CD4-positive, alpha-beta T cell treated with Interleukin-12 subunit alpha and Interleukin-12 subunit beta, for 1 hour (primary cell): ENCODE results near the gene HTR1D.
"Not testable (repeated sequence)": the region's sequence is repeated elsewhere in the genome, so short reads cannot be mapped to it uniquely, and the experiment has no call there.

Experiments used
- DNase-seq: peaks from one replicate; pipeline ENCODE4 v3.0.0-alpha.2; 2020

The HTR1D gene, protein sequence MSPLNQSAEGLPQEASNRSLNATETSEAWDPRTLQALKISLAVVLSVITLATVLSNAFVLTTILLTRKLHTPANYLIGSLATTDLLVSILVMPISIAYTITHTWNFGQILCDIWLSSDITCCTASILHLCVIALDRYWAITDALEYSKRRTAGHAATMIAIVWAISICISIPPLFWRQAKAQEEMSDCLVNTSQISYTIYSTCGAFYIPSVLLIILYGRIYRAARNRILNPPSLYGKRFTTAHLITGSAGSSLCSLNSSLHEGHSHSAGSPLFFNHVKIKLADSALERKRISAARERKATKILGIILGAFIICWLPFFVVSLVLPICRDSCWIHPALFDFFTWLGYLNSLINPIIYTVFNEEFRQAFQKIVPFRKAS

DNA sequence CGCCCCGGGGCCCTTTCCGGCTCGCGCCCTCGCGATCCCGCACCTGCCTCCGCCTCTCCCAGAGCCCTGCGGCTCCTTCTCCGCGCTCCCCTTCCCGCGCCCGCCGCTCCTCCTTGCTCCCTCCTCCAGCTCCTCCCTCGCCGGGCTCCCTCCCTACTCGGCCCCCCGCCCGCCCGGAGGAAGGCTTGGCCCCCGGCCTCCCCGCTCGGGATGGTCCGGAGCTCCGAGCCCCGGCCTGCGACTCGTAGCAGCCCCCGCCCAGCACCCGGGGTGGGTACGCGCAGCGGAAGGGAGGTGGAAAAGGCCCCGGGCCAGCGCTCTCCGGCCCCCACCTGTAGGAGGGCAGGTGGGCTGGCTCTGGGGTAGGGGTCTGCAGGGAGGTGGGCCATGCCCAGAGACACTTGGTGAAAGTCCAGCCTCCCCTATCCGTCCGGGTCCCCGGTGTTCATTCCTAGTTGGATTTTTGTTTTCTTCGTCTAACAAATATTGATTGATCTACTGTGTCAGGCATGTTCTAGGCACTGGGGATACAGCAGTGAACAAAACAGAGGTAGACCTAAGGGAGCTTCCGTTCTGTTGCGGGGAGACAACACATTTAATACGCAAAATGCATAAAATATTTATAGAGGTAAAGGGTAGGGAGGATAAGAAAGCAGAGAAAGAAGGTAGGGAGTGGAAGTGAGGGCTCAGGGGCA is at the start of gene HTR1D:
Gene HTR1D (minus strand): TSS at position 82 of the 695 bp plus-strand sequence. CDS start 23,283 bp downstream, outside the sequence.
- DNase-seq = no peak

DNA sequence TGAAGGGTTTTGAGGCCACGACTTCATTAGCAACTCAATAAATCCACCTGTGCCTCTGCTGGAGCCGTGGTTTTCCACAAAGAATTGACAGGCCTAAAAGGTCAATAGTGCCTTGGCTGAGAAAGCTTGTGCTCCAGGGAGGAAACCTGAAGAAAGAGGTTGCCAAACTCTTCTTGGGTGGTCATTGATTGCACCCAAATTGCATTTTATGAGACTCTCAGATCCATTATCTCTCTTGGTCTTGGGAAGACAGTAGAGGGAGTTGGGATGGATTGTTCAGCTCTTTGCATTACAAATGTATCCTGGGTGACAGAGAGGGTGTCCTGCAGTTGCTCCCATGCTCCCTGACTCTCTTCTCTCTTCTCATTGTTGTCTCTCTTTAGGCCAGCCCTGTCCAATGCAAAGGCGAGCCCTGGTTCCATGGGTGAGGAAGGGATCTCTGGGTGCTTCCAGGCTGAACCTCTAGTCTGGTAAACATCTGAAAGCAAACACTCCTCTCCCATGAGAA is 46.1 kb upstream of the HTR1D start:
- no peak for DNase-seq

DNA sequence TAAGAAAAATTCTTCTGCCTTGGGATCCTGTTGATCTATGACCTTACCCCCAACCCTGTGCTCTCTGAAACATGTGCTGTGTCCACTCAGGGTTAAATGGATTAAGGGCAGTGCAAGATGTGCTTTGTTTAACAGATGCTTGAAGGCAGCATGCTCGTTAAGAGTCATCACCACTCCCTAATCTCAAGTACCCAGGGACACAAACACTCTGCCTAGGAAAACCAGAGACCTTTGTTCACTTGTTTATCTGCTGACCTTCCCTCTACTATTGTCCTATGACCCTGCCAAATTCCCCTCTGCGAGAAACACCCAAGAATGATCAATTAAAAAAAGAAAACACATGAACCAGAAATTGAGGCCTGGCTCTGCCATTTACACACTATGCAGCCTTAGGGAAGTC is 40.8 kb upstream of the HTR1D start:
- not testable (repeated sequence) for DNase-seq

DNA sequence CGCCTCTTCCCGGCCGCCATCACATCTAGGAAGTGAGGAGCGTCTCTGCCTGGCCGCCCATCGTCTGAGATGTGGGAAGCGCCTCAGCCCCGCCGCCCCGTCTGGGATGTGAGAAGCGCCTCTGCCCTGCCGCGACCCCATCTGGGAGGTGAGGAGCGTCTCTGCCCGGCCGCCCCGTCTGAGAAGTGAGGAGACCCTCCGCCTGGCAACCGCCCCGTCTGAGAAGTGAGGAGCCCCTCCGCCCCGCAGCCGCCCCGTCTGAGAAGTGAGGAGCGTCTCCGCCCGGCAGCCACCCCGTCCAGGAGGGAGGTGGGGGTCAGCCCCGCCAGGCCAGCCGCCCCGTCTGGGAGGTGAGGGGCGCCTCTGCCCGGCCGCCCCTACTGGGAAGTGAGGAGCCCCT is 40.1 kb upstream of the HTR1D start:
- DNase-seq = not testable (repeated sequence)

DNA sequence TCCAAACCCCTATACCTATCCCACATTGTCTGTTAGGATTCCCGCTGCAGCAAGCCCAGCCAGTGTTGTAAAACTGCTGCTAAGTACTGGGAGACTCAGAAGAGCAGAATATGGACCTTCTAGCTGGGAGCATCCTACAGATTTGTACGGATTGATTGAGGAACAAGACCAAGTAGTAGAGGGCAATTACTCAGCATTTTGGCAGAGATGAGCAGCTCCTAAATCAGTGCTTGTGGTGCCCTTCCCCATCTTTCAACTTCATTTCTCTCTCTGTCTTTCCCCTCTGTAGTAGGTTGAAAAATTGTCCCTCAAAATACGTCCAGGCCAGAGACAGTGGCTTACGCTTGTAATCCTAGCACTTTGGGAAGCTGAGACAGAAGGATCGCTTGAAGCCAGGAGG is 37.3 kb upstream of the HTR1D start:
- no peak for DNase-seq

DNA sequence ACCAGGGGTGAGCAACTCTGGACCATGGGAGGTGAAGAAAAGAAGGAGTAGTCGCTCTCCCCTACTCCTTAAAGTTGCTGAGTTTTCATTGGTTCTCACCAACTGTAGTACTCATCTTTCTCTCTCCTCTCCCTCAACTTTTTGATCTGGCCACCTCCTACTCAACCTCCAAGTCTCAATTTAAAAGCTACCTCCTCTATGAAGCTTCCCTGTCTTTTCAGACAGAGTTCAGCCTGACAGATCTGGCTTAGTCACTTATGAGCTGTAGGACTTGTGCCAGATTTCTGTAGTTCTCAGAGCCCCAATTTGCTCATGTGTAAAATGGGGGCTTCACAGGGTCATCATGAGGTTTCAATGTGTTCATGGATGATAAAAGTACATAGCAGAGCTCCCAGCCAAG is 34.5 kb upstream of the HTR1D start:
- no peak for DNase-seq

DNA sequence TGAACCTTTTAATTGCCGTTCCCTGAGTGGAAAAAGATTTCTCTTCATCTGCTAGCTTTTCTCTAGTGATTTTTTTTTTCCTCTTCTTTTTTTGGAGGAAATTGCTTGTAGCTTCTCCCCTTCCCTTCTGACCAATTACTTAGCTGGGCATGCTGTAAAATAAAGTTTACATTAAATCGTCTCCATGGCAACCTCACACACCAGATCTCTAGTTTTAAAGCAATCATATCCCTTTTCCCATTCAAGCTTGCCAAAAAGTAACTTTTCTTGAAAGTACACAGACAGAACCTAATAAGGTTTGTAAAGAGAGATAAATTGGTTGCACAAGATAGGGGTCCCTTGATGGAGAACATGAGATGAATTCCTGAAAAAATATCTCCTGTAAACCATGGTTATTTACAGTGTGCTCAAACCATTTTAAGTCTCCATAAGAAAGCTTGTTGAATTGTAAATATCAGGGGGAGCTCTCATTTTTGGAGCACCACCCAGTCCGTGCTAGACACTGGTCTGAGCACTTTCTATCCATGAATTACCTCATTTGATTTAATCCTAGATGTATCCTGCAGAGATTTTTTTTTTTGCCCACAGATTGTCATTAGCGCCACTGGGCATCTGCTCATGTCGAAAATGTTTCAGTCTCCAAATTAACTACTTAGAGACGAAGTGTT is 32.6 kb upstream of the HTR1D start:
- DNase-seq = no peak

DNA sequence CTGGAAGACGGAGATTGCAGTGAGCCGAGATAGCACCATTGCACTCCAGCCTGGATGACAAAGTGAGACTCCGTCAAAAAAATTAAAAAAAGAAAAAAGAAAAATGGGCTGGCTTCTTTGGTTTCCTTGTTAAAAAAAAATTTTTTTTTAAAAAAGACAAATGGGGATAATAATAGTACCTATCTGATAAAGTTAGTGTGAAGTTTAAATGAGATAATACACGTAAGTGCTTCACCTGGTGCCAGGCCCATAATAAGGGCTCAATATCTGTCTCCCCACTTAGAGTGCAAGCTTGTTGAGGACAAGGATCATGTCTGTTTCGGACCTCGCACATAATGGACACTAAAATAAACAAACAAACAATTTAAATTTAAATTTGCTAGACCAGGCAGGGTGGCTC is 30.0 kb upstream of the HTR1D start:
- DNase-seq = no peak

DNA sequence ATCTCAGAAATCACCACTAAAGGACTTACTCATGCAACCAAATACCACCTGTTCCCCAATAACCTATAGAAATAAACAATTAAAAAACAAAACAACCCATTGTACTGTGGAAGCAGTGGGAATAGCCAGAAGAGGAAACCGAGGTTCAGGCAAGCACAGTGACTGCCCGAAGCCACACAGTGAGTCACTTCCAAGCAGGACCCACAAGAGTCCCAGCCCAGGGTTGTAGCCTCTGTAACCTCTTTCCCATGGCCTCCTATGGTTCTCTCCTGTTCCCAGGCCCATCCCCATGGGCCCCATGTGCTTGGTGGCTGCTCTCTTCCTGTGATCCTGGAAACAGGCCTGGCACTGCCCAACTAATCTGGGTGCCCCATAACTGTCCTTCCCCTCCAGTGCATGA is 29.0 kb upstream of the HTR1D start:
- no peak for DNase-seq

DNA sequence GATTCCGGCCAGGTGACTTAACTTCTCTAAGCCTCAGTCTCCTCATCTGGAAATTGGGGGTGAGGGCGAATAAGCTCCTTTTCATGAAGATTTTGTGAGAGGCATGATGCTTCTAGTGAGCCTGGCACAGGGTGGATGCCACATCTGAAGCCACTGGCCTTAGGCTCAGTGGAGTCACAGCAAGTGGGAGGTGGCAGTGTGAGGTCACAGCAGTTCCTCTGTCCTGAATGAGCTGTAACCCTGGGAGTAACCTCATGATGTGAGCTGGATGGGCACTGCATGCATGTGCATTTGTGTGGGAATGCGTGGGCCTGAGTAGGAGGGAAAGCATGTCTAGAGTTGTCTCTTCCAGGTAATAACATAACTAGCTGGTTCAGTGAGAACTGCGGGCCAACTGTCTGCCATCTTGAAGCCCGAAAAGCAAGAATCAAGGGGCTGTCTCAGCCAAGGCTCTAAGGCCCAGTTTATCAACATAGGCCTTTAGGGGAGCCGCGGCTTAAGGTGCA is 27.0 kb upstream of the HTR1D start:
- no peak for DNase-seq

DNA sequence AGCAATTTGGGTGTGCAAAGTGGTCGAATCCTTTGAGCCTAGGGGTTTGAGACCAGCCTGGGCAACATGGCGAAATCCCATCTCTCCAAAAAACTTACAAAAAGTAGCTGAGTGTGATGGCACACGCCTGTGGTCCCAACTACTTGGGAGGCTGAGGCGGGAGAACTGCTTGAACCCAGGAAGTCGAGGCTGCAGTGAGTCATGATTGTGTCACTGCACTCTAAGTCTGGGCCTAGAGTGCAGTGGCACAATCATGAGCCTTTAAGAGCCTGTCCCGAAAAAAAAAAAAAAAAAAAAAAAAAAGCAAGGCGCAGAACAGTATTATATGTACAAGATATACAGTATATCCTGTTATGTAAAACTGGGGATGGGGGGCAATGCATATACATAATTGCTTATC is 25.1 kb upstream of the HTR1D start:
- DNase-seq = no peak

DNA sequence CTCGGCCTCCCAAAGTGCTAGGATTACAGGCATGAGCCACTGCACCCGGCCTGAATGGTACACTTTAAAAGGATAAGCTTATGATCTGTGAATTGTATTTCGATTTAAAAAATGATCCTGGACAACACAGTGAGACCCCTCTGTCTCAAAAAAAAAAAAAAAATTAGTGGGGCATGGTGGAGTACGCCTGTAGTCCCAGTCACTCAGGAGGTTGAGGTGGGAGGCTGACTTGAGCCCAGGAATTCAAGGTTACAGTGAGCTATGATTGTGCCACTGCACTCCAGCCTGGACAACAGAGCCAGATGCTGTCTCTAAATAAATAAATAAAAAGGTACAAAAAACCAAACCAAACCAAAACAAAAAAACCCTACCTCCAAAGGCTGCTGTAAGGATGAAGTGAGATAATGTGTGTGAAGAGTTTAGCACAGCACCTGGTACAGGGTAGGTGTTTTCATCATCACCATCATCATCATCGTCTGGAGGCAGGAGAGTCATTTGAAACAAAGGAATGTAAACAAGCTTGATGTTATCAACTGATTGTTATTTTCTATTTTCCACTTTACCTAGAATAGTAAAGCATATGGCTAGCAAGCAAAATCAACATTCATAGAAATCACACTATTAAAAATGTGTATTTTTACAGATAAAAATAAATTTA is 22.5 kb upstream of the HTR1D start:
- DNase-seq = no peak

DNA sequence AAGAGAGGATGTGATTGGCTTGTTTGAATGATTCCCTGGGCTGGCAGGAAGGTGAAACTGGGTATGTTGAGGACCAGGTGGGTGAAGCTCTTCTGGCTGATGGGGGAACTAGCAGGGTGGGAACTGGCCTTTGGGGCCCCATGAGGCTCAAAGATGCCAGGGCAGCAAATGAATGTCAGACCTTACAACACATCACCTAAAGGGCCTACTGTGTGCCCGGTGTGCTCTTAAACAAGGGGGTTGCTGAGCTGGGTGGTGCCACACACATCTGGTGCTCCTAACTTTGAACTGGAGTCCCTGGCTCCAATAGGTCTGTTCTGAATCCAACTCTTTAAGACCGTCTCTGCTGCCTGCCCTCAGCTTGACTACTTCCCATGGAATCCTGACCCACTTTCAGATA is 21.3 kb upstream of the HTR1D start:
- DNase-seq = no peak

DNA sequence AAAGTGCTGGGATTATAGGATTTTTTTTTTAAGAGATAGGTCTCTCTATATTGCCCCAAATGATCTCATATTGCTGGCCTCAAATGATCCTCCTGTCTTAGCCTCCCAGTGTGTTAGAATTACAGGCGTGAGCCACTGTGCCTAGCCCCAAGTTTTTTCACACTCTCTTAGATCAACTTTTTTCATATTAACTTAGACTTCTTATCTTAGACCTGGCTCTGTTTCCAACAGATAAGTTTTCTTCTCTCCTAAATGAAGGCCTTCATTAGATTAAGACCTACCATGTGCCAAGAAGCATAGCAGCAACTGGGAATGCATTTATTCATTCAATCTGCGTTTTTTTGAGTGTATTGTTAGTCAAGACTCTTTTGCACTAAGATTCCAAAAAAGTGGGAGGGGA is 20.2 kb upstream of the HTR1D start:
- DNase-seq = no peak

DNA sequence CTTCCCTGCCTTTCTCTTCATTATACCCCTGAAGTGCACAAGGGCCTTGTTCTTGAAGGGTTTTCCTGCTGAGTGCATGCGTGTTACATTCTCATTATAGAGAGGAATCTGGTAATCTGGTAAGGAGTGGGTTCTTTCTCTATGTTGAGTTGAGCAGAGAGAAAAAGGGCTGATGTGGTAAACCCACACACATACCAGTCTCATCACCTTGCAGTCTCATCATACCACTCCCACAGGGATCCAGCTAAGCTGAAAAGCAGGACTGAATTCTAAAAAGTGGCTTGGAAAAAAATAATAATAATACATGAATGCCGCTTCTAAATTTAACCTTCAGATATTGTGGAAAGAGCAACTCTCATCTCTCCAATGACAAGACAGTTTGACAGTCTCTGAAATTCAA is 10.5 kb upstream of the HTR1D start:
- DNase-seq = no peak

DNA sequence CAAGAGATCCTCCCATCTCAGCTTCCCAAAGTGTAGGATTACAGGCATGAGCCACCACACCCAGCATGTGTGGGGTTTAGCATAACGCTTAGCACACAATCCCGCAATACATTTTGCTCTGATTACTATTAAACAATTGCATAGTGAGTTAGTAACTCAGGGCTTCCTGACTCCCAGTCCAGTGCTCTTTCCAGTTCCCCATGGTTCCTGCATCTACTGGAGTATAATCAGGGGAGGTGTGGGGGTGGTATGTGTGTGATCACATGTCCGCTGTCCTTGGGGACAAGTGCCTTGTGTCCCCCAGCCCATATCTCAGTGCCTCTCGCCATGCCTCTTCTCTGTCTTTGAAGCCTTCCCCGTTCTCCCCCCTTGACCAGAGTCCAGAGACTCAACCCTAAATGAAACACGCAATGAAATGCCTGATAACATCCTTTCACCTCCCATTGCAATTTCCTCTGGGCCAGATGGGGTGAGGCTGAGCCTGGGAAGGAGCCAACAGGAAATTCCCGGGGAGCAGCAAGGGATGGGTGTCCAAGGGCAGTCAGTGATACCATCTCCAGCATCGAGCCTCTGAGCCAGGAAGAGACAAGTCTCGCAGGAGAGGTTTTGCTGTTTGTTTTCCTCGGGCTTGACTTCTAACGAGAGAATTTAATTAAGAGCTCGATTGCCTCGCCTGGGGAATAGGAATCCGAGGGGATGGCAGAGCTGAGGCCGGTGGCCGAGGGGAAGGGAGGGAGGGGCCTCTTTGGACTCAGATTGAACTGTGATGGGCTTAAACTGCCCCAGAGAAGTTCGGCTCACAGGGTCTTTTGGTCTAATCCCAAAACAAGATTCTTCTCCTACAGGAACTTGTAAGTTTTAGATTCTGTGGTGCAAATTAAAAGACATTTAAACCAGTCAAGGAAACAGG is 7.7 kb upstream of the HTR1D start:
- no peak for DNase-seq

DNA sequence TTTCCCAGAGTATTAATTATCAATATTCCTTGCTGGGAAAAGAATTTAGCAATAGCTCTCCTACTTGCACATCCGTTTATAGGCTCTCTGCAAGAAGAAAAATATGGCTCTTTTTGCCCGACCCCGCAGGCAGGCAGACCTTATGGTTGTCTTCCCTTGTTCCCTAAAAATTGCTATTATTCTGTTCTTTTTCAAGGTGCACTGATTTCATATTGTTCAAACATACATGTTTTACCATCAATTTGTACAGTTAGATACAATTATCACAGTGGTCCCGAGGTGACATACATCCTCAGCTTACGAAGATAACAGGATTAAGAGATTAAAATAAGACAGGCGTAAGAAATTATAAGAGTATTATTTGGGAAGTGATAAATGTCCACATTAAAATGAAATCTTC is 6.7 kb upstream of the HTR1D start:
- not testable (repeated sequence) for DNase-seq

DNA sequence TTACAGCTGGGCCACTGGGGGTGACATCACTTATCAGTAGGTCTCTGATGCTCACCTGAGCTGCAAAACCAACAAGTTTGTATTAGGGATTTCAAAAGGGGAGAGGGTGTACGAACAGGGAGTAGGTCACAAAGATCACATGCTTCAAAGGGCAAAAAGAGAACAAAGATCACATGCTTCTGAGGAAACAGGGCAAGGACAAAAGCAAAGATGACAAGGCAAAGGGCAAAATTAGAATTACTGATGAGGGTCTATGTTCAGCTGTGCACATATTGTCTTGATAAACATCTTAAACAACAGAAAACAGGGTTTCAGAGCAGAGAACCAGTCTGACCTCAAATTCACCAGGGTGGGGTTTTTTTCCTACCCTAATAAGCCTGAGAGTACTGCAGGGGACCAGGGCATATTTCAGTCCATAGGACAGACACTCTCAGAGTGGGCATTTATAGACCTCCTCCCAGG is 6.2 kb upstream of the HTR1D start:
- DNase-seq = not testable (repeated sequence)

DNA sequence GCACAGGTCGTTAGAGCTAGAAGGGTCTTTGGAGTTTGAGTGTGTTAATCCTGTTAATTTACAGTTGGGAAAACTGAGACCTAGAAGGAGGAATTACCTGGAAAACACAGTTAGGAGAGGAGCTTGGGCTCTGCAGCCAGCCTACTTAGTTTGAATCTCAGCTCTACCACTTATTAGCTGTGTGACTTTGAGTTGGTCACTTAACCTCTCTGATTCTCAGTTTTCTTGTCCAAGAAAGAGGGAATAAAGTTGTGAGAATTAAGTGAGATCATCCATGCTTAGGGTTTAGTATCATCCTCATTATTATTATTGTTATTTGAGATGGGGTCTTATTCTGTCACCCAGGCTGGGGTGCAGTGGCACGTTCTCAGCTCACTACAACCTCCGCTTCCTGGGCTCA is 5.4 kb upstream of the HTR1D start:
- no peak for DNase-seq

DNA sequence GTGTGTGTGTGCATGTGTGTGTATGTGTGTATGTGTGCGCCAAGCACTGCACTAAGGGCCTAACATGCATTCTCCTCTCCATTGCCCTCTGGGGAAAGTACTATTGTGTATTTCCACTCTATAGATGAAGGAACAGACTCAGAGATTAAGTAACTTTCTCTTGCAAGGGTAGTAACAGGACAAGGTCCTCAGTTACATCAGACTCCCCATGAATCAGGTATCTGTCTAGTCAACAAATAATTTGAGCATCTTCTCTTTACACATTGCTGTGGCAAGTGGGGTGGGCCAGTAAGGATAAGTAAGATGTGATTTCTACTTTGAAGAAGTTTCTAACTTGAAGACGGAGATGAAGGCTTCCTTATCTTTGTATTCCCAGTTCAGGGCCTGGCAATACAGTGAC is 5.0 kb upstream of the HTR1D start:
- DNase-seq = no peak

DNA sequence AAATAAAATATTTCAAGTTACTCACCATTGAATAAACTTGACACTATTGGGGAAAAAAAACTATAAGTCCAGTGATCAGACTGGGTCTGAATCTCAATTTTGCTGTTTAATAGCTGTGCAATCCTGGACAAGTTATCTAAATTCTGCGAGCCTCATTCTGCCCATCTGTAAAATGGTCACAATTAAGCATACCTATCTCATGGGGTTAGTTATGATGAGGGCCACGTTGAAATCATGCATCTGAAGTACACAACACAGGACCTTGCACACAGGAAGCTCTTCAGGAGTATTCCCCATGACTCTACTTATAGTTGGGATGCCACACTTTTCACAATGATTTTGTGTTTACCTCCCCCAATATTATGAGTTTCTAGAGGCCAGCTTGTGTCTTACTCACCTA is 3.8 kb upstream of the HTR1D start:
- no peak for DNase-seq
